Stimulated activated effector memory CD8-positive, alpha-beta T cell treated with anti-CD3 and anti-CD28 coated beads, Interleukin-12 subunit alpha, Interleukin-12 subunit beta, amount 100 ng/mL, for 72 hours (primary cell): ENCODE data around the gene CNOT3.
A peak's percentile ranks its signal among the peaks of the same experiment; 100 is the strongest.

Source experiments
- ATAC-seq: fragments of 150-1000 bp; cut with Tn5 transposase; 2 replicates; pipeline ENCODE4 v1.10.0; 2021
- DNase-seq, 2 donors: peaks; one replicate each; pipeline ENCODE4 v3.0.0; 2021 to 2022; ENCODE audit warnings: low spot score in 2 of 2
- H3K27ac Mint-ChIP-seq: one replicate; pipeline ENCODE4 v1.8.0; 2022; ENCODE audit warnings: mild to moderate bottlenecking, mixed read lengths
- H3K36me3 Mint-ChIP-seq: one replicate; pipeline ENCODE4 v1.8.0; 2022; ENCODE audit warnings: mild to moderate bottlenecking, mixed read lengths
- H3K4me1 Mint-ChIP-seq: one replicate; pipeline ENCODE4 v1.8.0; 2022; ENCODE audit warnings: mixed read lengths
- H3K4me3 Mint-ChIP-seq: one replicate; pipeline ENCODE4 v1.8.0; 2022; ENCODE audit warnings: mild to moderate bottlenecking, mixed read lengths
- H3K9me3 Mint-ChIP-seq: one replicate; pipeline ENCODE4 v1.8.0; 2022; ENCODE audit warnings: mixed read lengths

Gene CNOT3

GRCh38 chr19:54154603-54155345 lies 17.2 kb downstream of the CNOT3 start:
- Mint-ChIP-seq H3K27ac (peak overlapping the region; percentile 58), H3K36me3 (peaks cover 100% of the 10 kb centered on the region), H3K9me3 (no peaks in the 10 kb centered on the region), H3K4me1 (peaks cover 51% of the 10 kb centered on the region), H3K4me3 (no peak overlapping the region)
- ATAC-seq: no peak
- DNase-seq: no peak

- Mint-ChIP-seq H3K4me1 (peaks cover 56% of the 10 kb centered on the region), H3K27ac (peak overlapping the region; percentile 56), H3K4me3 (no peak overlapping the region), H3K9me3 (no peaks in the 10 kb centered on the region), H3K36me3 (peaks cover 96% of the 10 kb centered on the region)
- ATAC-seq (no peak), DNase-seq (no peak)
Measured at GRCh38 chr19:54155694-54156093, 18.1 kb downstream of the CNOT3 start.

GRCh38 chr19:54156490-54156889 lies 18.9 kb downstream of the CNOT3 start:
- H3K9me3 Mint-ChIP-seq: no peaks in the 10 kb centered on the region
- ATAC-seq (no peak), DNase-seq (no peak)
- peak overlapping the region; percentile 67 for H3K27ac Mint-ChIP-seq
- peak overlapping the region; percentile 14 for H3K4me3 Mint-ChIP-seq
- peaks cover 62% of the 10 kb centered on the region for H3K4me1 Mint-ChIP-seq
- peaks cover 88% of the 10 kb centered on the region for H3K36me3 Mint-ChIP-seq

- Mint-ChIP-seq H3K4me3 (peak overlapping the region; percentile 14), H3K4me1 (peaks cover 65% of the 10 kb centered on the region), H3K36me3 (peaks cover 84% of the 10 kb centered on the region), H3K9me3 (no peaks in the 10 kb centered on the region), H3K27ac (peak overlapping the region; percentile 67)
- DNase-seq (no peak), ATAC-seq (no peak)
Measured at GRCh38 chr19:54156953-54157352, 19.4 kb downstream of the CNOT3 start.

- ATAC-seq (no peak), DNase-seq (peak in 1 of 2 donors; percentile 68)
- Mint-ChIP-seq H3K36me3 (peaks cover 64% of the 10 kb centered on the region), H3K9me3 (no peaks in the 10 kb centered on the region), H3K27ac (peak overlapping the region; percentile 93), H3K4me1 (peaks cover 68% of the 10 kb centered on the region), H3K4me3 (peak overlapping the region; percentile 91)
Measured at GRCh38 chr19:54158812-54159351, 21.3 kb downstream of the CNOT3 start.

GRCh38 chr19:54159352-54160181 lies 22.0 kb downstream of the CNOT3 start, which contains the start of gene LENG1:
TSS of gene LENG1 (minus strand) at chr19:54159721. CDS start at chr19:54159695, 26 bp downstream.
- H3K4me3 Mint-ChIP-seq: peak within 1 kb of the TSS; percentile 91
- peaks cover 68% of the 10 kb centered on the region for H3K4me1 Mint-ChIP-seq
- DNase-seq (peak; percentile 85 to 97), ATAC-seq (peak; percentile 95)
- H3K9me3 Mint-ChIP-seq: no peaks in the 10 kb centered on the region
- H3K27ac Mint-ChIP-seq: peak within 1 kb of the TSS; percentile 93
- peaks cover 58% of the 10 kb centered on the region for H3K36me3 Mint-ChIP-seq

- no peak for DNase-seq
- no peak for ATAC-seq
- peaks cover 69% of the 10 kb centered on the region for H3K4me1 Mint-ChIP-seq
- peak overlapping the region; percentile 91 for H3K4me3 Mint-ChIP-seq
- peaks cover 50% of the 10 kb centered on the region for H3K36me3 Mint-ChIP-seq
- H3K27ac Mint-ChIP-seq: peak overlapping the region; percentile 93
- H3K9me3 Mint-ChIP-seq: no peaks in the 10 kb centered on the region
Measured at GRCh38 chr19:54160182-54160811, 22.7 kb downstream of the CNOT3 start.

- Mint-ChIP-seq H3K4me1 (peaks cover 69% of the 10 kb centered on the region), H3K27ac (peak overlapping the region; percentile 93), H3K36me3 (peaks cover 45% of the 10 kb centered on the region), H3K4me3 (peak overlapping the region; percentile 91), H3K9me3 (no peaks in the 10 kb centered on the region)
- DNase-seq (no peak), ATAC-seq (no peak)
Measured at GRCh38 chr19:54160854-54161253, 23.3 kb downstream of the CNOT3 start.

GRCh38 chr19:54162241-54162805 lies 24.8 kb downstream of the CNOT3 start:
- Mint-ChIP-seq H3K4me1 (peaks cover 63% of the 10 kb centered on the region), H3K4me3 (peak overlapping the region; percentile 91), H3K36me3 (peaks cover 30% of the 10 kb centered on the region), H3K27ac (peak overlapping the region; percentile 61), H3K9me3 (no peaks in the 10 kb centered on the region)
- DNase-seq: peak; percentile 63 to 86
- peak; percentile 19 for ATAC-seq

- no peaks in the 10 kb centered on the region for H3K9me3 Mint-ChIP-seq
- DNase-seq (no peak), ATAC-seq (no peak)
- H3K27ac Mint-ChIP-seq: peak overlapping the region; percentile 61
- peak overlapping the region; percentile 91 for H3K4me3 Mint-ChIP-seq
- peaks cover 64% of the 10 kb centered on the region for H3K4me1 Mint-ChIP-seq
- H3K36me3 Mint-ChIP-seq: peaks cover 24% of the 10 kb centered on the region
Measured at GRCh38 chr19:54162884-54163283, 25.3 kb downstream of the CNOT3 start.

GRCh38 chr19:54164369-54165068 lies 27.0 kb downstream of the CNOT3 start:
- peak overlapping the region; percentile 63 for H3K27ac Mint-ChIP-seq
- peak; percentile 9 for ATAC-seq
- peak; percentile 72 to 77 for DNase-seq
- peaks cover 56% of the 10 kb centered on the region for H3K4me1 Mint-ChIP-seq
- peaks cover 8% of the 10 kb centered on the region for H3K36me3 Mint-ChIP-seq
- H3K4me3 Mint-ChIP-seq: peak overlapping the region; percentile 91
- H3K9me3 Mint-ChIP-seq: no peaks in the 10 kb centered on the region

GRCh38 chr19:54165222-54165621 lies 27.7 kb downstream of the CNOT3 start:
- no peak overlapping the region for H3K27ac Mint-ChIP-seq
- peaks cover 51% of the 10 kb centered on the region for H3K4me1 Mint-ChIP-seq

GRCh38 chr19:54168174-54168917 lies 30.8 kb downstream of the CNOT3 start:
- no peak overlapping the region for H3K27ac Mint-ChIP-seq
- H3K9me3 Mint-ChIP-seq: no peaks in the 10 kb centered on the region
- H3K36me3 Mint-ChIP-seq: peaks cover 12% of the 10 kb centered on the region
- ATAC-seq: peak; percentile 89
- peak; percentile 95 for DNase-seq
- peak overlapping the region; percentile 19 for H3K4me3 Mint-ChIP-seq
- peaks cover 26% of the 10 kb centered on the region for H3K4me1 Mint-ChIP-seq

More at GRCh38 chr19:54165222-54165621, 27.7 kb downstream of the CNOT3 start:
- peaks cover 7% of the 10 kb centered on the region for H3K36me3 Mint-ChIP-seq
- no peak for ATAC-seq
- peak overlapping the region; percentile 91 for H3K4me3 Mint-ChIP-seq
- no peaks in the 10 kb centered on the region for H3K9me3 Mint-ChIP-seq
- DNase-seq: no peak
